Tibial artery (tissue), 4 donors: Measurements from ENCODE around the gene KIFC3.
"Not testable (repeated sequence)": the region's sequence is repeated elsewhere in the genome, so short reads cannot be mapped to it uniquely, and the experiment has no call there.

Experiments
- DNase-seq, 2 donors: peaks; one replicate each; pipeline ENCODE4 v3.0.0-alpha.2; 2019
- H3K27ac ChIP-seq, 2 donors: fragments of 200-600 bp; sonication (generic) in 1 of 2; 1 replicate in 1 of 2; 2 replicates in 1 of 2; pipeline ENCODE4 v1.5.1; 2018 to 2019; ENCODE audit warnings: mild to moderate bottlenecking in 1 of 2
- H3K27me3 ChIP-seq, 2 donors: fragments of 200-600 bp; sonication (generic) in 1 of 2; one replicate each; pipeline versions ENCODE4 v1.5.1 to v1.6.0; 2016 to 2019
- H3K36me3 ChIP-seq, 3 donors: fragments of 200-600 bp; sonication (generic) in 2 of 3; one replicate each; pipeline ENCODE4 v1.5.1; 2016 to 2019; ENCODE audit warnings: mild to moderate bottlenecking in 2 of 3
- H3K4me1 ChIP-seq, 4 donors: fragments of 200-600 bp; sonication (generic) in 2 of 4; 1 replicate in 3 of 4; 2 replicates in 1 of 4; pipeline ENCODE4 v1.5.1; 2016 to 2019
- H3K4me3 ChIP-seq, 2 donors: fragments of 200-600 bp; sonication (generic) in 1 of 2; 1 replicate in 1 of 2; 2 replicates in 1 of 2; pipeline ENCODE4 v1.5.1; 2018 to 2019; ENCODE audit warnings: mild to moderate bottlenecking in 2 of 2
- H3K9me3 ChIP-seq, 3 donors: fragments of 200-600 bp; sonication (generic) in 1 of 3; one replicate each; pipeline ENCODE4 v1.5.1; 2016 to 2019
- intact Hi-C: fragments of 100-400 bp; cut with DNase I; formaldehyde crosslinking; loops from one replicate; pipeline ENCODE4 v1.15.0; 2023; ENCODE audit warnings: low total_unique reads
- TF ChIP-seq, protein P1 (sequence below), 2 experiments: fragments of 200-600 bp in 1 of 2; fragments of 450-650 bp in 1 of 2; IDR thresholded peaks; one replicate each; pipeline ENCODE4 v1.5.1; 2017 to 2019; ENCODE audit warnings: antibody characterized with exemption in 2 of 2, mild to moderate bottlenecking in 1 of 2, moderate library complexity in 1 of 2

KIFC3 gene

GRCh38 chr16:57802341-57803133 is at the start of gene KIFC3:
KIFC3 (minus strand) TSS chr16:57802491; CDS start chr16:57798243, 4,248 bp downstream.
- Histone ChIP-seq H3K4me1 (peaks cover 0 to 44% (median 32%) of the 10 kb centered on the region in 4 donors), H3K27me3 (no peaks in the 10 kb centered on the region), H3K36me3 (peaks cover 0 to 9% (median 5%) of the 10 kb centered on the region in 3 donors), H3K4me3 (peak within 1 kb of the TSS; percentile 60 to 73), H3K27ac (peak within 1 kb of the TSS; percentile 72 to 83), H3K9me3 (no peaks in the 10 kb centered on the region)
- peak; percentile 82 to 92 for DNase-seq
- intact Hi-C loops = loop anchor here (5.0 to 10.0 kb wide), 2 partner anchors 65 to 498 kb away; partner anchors contain the start of gene KATNB1
- TF ChIP-seq, protein P1, sequence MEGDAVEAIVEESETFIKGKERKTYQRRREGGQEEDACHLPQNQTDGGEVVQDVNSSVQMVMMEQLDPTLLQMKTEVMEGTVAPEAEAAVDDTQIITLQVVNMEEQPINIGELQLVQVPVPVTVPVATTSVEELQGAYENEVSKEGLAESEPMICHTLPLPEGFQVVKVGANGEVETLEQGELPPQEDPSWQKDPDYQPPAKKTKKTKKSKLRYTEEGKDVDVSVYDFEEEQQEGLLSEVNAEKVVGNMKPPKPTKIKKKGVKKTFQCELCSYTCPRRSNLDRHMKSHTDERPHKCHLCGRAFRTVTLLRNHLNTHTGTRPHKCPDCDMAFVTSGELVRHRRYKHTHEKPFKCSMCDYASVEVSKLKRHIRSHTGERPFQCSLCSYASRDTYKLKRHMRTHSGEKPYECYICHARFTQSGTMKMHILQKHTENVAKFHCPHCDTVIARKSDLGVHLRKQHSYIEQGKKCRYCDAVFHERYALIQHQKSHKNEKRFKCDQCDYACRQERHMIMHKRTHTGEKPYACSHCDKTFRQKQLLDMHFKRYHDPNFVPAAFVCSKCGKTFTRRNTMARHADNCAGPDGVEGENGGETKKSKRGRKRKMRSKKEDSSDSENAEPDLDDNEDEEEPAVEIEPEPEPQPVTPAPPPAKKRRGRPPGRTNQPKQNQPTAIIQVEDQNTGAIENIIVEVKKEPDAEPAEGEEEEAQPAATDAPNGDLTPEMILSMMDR (IDR thresholded peaks at IDR 0.05) = peak; percentile 27 to 47

GRCh38 chr16:57848181-57848580 is 45.9 kb upstream of the KIFC3 start:
- Histone ChIP-seq H3K9me3 (no peaks in the 10 kb centered on the region), H3K27ac (no peak overlapping the region), H3K4me1 (no peaks in the 10 kb centered on the region), H3K36me3 (no peaks in the 10 kb centered on the region), H3K27me3 (peaks cover 0 to 3% of the 10 kb centered on the region in 2 donors), H3K4me3 (no peak overlapping the region)
- TF ChIP-seq, protein P1 (IDR thresholded peaks at IDR 0.05) = no peak
- peak in 1 of 2 donors; percentile 6 for DNase-seq
- intact Hi-C loops = no loop called here

DNA sequence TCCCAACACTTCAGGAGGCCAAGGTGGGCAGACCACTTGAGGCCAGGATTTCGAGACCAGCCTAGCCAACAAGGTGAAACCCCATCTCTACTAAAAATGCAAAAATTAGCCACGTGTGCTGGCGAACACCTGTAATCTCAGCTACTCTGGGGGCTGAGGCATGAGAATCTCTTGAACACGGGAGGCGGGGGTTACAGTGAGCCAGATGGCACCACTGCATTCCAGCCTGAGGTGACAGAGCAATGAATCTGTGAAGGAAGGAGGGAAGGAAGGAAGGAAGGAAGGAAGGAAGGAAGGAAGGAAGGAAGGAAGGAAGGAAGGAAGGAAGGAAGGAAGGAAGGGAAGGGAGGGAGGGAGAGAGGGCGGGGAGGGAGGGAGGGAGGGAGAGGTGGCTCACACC is 44.6 kb upstream of the KIFC3 start:
- H3K9me3 ChIP-seq, H3K36me3 ChIP-seq, H3K4me1 ChIP-seq, intact Hi-C loops, H3K4me3 ChIP-seq, DNase-seq, H3K27ac ChIP-seq, H3K27me3 ChIP-seq: not testable (repeated sequence)

DNA sequence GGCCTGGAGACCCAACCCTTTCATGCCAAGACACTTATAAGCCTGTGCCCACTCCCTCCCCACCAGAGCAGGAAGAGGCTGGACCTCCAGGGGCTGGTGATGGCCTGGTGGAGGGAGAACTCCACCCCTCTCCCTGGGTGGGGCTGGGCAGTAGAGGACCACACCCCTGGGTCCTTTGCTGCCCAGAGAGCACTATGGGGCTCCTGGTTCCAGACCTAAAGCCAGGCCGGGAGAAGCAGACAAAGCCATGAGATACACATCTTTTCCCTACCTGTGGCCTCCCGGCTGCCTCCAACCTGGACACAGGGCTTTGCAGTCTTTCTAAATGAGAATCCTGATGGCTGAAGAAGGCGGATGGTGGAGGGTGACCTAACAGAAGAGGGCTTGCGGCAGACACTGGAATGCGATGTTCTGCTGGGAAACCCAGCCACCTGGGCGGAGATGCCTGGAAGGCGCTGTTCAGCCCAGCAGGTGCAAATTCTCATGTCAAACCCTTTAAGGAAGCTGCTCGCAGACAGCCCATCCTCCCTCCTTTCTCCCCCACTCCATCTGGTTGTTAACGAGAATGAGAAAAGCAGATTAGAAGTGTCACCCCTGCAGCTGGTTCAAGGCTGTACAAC is 43.9 kb upstream of the KIFC3 start:
- Histone ChIP-seq H3K4me1 (no peaks in the 10 kb centered on the region), H3K36me3 (no peaks in the 10 kb centered on the region), H3K27me3 (peaks cover 0 to 3% of the 10 kb centered on the region in 2 donors), H3K27ac (no peak overlapping the region), H3K9me3 (no peaks in the 10 kb centered on the region), H3K4me3 (no peak overlapping the region)
- intact Hi-C loops = no loop called here
- no peak for DNase-seq
- TF ChIP-seq, protein P1 (IDR thresholded peaks at IDR 0.05) = no peak

DNA sequence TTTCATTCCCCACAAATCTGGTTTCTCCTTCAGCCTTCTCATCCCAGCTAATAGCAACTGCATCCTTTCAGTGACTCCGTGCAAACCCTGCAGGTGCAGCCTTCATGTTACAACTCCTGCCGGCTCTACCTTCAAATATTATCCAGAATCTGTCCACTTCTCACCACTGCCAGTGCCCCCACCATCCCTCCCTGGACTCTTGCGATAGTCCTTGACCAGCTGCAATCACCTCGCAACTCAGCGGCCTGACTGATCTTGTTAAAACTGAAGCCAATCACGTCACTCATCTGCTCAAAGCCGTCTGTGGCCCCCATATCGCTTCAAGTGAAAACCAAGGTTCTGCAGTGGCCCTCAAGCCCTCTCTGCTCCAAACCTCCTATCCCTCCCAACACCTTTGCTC is 42.8 kb upstream of the KIFC3 start:
- no peaks in the 10 kb centered on the region for H3K9me3 ChIP-seq
- no peaks in the 10 kb centered on the region for H3K4me1 ChIP-seq
- peaks cover 0 to 3% of the 10 kb centered on the region in 2 donors for H3K27me3 ChIP-seq
- no peak overlapping the region for H3K4me3 ChIP-seq
- no peaks in the 10 kb centered on the region for H3K36me3 ChIP-seq
- TF ChIP-seq, protein P1 (IDR thresholded peaks at IDR 0.05) = no peak
- DNase-seq = no peak
- intact Hi-C loops = no loop called here
- no peak overlapping the region for H3K27ac ChIP-seq

- Histone ChIP-seq H3K27ac (no peak overlapping the region), H3K4me1 (no peaks in the 10 kb centered on the region), H3K27me3 (peaks cover 0 to 3% of the 10 kb centered on the region in 2 donors), H3K9me3 (no peaks in the 10 kb centered on the region), H3K36me3 (no peaks in the 10 kb centered on the region), H3K4me3 (no peak overlapping the region)
- TF ChIP-seq, protein P1 (IDR thresholded peaks at IDR 0.05) = no peak
- peak in 1 of 2 donors; percentile 35 for DNase-seq
- intact Hi-C loops = no loop called here
Observed at GRCh38 chr16:57844416-57845030, 42.2 kb upstream of the KIFC3 start.
